GM18909 (cell line): Measurements from ENCODE around the gene FABP2.
A peak's percentile ranks its signal among the peaks of the same experiment; 100 is the strongest.
"Not testable (repeated sequence)": the region's sequence is repeated elsewhere in the genome, so short reads cannot be mapped to it uniquely, and the experiment has no call there.

Experiments
- ATAC-seq: cut with Tn5 transposase; IDR thresholded peaks from one replicate; pipeline ENCODE4 v1.9.1; 2021; ENCODE audit warnings: mild to moderate bottlenecking; ENCODE audit not compliant: unreplicated experiment, poor library complexity

FABP2 gene

DNA sequence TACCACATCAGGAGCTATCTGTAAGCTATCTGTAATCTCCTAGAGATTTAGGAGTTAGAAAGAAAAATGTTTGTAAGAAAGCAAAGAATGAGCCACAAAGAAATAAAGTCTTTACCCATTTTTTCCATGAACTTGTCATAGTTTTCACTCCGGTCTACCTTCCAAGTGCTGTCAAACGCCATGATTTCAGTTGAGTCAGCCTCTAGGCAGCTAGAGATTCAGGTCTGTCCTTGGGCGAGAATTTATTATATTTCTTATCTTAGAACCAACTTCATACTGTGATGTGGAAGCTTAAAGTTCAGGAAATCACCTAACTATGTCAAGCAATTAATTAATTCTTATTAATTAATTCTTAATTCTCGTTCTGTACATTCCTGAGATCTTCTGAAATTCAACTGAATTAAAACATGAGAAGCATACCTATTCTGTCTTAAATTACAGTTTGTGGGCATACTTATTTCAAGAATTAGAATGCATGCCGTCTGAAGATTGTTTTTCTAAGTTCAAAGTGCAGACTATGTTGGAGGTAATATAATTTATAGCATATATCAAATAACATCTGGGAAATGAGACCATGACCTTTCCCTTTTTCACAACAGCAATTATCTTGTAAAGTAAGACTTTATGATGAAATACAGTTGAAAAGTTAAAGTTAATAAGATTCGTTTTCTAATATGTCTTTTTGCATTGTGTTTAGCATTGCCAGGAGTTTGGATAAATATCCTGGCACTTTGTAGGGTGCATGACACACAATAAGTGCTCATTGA lies at the start of gene FABP2:
TSS of gene FABP2 (minus strand) at position 218 of the 767 bp plus-strand sequence. CDS start at position 182, 36 bp downstream.
- ATAC-seq: no peak

- peak; percentile 37 for ATAC-seq
These were observed 49.2 kb upstream of the FABP2 start for GRCh38 chr4:119370951-119371683.

DNA sequence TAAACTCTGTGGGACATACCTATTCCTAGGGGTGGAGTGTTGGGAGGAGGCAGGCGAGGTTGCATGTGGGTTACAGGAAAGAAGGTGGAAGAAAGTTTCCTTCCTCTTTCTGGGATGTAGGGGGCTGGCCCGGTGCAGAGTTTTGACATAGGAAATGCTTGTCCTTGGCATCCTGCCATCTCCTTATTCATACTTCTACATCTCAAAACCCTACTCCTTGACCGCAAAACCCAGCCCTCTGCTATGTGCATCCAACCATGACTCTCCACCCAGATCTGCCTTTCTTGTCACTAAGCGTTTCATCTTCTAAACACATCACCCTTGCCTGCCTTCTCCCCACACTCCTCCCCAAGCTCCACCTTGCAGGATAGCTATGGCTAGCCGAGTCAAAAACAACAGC lies 48.5 kb upstream of the FABP2 start:
- peak; percentile 98 for ATAC-seq

- not testable (repeated sequence) for ATAC-seq
These were observed 44.9 kb upstream of the FABP2 start for GRCh38 chr4:119366802-119367201.

- not testable (repeated sequence) for ATAC-seq
These were observed 42.3 kb upstream of the FABP2 start for GRCh38 chr4:119364203-119364602.

- ATAC-seq: not testable (repeated sequence)
These were observed 41.4 kb upstream of the FABP2 start for GRCh38 chr4:119363372-119363771.

GRCh38 chr4:119362413-119362812 lies 40.5 kb upstream of the FABP2 start:
- ATAC-seq: not testable (repeated sequence)

- not testable (repeated sequence) for ATAC-seq
These were observed 37.9 kb upstream of the FABP2 start for GRCh38 chr4:119359873-119360272.

DNA sequence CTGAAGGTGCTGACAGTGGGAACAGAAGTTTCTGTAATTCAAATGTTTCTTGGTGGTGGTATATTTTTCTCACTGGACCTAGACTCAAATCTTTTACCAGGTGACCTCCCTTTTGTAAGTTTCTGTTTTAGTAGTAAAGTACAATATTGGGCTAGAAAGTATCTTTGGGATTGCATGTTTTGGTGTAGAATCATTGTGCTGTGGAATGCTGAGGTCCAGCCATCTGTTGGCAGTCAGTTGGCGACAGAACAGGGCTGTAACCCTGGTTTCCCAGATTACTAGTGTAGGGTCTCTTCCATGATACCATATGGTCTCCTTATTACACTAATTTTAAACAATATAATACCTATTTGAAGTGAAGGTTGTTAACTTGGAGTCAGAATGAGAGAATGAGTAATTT lies 34.9 kb upstream of the FABP2 start:
- not testable (repeated sequence) for ATAC-seq

DNA sequence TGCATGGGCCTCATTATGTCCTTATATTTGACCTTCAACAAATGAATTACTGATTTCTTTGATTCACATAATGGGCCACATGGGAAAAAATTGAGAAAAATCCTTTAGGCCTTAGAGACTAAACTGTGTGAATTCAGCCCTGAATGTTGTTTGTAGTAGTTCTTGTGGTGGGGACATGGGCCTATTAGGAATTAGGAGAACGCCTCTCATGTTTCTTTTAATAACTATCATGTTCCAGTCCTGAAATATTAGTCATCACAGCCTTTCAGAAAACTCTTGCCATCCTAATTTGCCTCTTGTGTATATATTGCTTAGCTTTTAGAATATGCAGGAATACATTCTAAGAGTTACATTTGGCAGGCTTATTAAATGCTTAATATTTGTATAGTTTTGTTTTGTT lies 34.1 kb upstream of the FABP2 start:
- ATAC-seq: not testable (repeated sequence)

DNA sequence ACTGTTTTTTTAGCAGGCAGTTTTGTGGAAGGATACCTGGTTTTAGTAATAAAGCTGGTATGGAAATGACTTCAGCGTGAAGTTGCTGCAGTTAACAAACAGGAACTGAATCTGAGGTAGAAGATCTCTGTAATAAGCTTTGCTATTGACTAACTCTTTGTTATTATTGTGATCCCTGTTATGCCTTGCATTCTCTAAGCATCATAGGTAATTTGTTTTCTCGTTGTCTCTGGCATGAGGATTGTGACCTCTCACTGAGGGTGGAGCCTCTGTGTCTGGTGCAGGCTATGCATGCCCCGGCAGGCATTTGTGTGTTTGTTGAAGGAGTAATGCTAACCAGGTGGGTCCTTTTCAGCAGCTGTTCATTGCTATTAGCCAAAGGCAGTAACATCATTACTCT lies 31.4 kb upstream of the FABP2 start:
- ATAC-seq: not testable (repeated sequence)

GRCh38 chr4:119348169-119348568 lies 26.2 kb upstream of the FABP2 start:
- ATAC-seq: not testable (repeated sequence)

GRCh38 chr4:119343293-119343692 lies 21.4 kb upstream of the FABP2 start:
- not testable (repeated sequence) for ATAC-seq

DNA sequence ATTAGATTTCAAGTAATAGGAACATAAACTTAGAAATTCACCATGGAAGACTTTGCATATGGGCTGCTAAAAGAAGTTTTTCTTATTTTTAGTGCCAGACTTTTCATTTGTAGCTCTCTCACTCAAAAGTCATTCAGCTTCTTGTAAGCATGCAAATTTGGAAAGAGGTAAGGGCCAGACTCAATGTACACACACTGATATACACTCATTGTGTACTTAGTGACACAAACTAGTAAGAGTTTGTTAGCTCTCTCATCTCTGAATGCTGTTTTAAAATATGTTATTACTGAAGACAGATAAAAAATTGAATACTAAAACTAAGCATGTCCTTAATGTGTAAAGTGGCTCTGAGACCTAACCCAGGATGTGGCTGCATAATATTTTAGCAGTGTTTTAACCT lies 18.0 kb upstream of the FABP2 start:
- not testable (repeated sequence) for ATAC-seq

- ATAC-seq: no peak
These were observed 15.1 kb upstream of the FABP2 start for GRCh38 chr4:119337010-119337409.

GRCh38 chr4:119336332-119336979 lies 14.5 kb upstream of the FABP2 start:
- ATAC-seq: not testable (repeated sequence)

DNA sequence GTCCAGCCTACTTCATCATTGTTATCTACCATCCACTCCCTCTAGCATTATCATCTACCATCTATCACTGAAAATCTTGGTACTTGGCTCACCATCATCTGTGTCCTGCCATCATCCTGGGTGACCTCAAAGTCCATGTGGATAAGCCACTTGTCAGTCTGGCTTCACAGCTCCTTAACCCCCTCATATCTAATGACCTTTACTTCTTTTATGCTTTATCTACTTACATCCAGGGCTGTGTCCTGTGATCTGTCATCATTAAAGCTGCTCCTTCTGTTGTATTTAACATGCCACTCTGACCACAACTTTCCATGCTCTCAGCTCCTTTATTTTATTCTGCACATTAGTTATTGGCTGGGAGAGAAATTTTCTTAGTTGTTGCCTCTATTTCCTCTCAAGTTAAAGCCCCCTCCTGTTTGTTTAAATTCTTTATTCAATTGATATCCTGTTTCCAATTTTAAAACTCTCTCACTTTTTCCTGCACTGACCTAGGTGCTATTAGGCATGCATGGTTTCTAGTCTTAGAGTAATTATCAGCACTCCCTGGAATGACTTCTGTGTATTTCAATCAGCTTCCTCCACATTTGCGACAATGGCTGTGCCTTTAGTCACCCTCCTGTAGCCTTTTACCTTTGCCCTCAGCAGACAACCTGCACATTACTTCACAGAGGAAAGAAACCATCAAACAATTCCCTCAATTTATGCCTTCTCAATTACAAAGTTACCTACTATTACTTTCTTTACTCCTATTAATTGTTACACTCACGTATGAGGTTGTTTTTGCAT lies 8.1 kb upstream of the FABP2 start:
- ATAC-seq: no peak

- ATAC-seq: no peak
These were observed 6.8 kb upstream of the FABP2 start for GRCh38 chr4:119328695-119329094.

GRCh38 chr4:119317990-119318389 lies 3.9 kb downstream of the FABP2 start:
- no peak for ATAC-seq

GRCh38 chr4:119315036-119315435 lies 6.9 kb downstream of the FABP2 start:
- no peak for ATAC-seq
